ENCODE data around the gene ORMDL2.
A peak's percentile ranks its signal among the peaks of the same experiment; 100 is the strongest.

- no peak for TF ChIP-seq EZH2 (IDR thresholded peaks at IDR 0.05; ENCODE audit: low read depth)
- TF ChIP-seq, protein P1, sequence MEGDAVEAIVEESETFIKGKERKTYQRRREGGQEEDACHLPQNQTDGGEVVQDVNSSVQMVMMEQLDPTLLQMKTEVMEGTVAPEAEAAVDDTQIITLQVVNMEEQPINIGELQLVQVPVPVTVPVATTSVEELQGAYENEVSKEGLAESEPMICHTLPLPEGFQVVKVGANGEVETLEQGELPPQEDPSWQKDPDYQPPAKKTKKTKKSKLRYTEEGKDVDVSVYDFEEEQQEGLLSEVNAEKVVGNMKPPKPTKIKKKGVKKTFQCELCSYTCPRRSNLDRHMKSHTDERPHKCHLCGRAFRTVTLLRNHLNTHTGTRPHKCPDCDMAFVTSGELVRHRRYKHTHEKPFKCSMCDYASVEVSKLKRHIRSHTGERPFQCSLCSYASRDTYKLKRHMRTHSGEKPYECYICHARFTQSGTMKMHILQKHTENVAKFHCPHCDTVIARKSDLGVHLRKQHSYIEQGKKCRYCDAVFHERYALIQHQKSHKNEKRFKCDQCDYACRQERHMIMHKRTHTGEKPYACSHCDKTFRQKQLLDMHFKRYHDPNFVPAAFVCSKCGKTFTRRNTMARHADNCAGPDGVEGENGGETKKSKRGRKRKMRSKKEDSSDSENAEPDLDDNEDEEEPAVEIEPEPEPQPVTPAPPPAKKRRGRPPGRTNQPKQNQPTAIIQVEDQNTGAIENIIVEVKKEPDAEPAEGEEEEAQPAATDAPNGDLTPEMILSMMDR (conservative IDR thresholded peaks at IDR 0.05), result peak; percentile 40; the same call in 1 of the 2 replicates
Measured at GRCh38 chr12:55822228-55822627, 4.4 kb downstream of the ORMDL2 start.

All from PC-9 (cell line).